ENCODE results near the gene MCCD1. TPM values are rescaled to one million over a fixed set of nuclear protein-coding genes. Genes with fewer than 3 reads are reported as not detected.

The MCCD1 gene
- total RNA-seq, 2 experiments from 2014 or later = not detected

- POLR2A ChIA-PET = interaction anchor here (0.9 to 35.7 kb wide), 5 partner anchors 2 to 166 kb away, joined by 3 to 1181 read pairs (median 97); partner anchors contain the start of genes DDX39B, LST1, LTA and LTB
- H3K36me3 Mint-ChIP-seq (ENCODE audit: low read depth) = peaks cover 48% of the 10 kb centered on the region
Observed at GRCh38 chr6:31572041-31572911, 43.5 kb downstream of the MCCD1 start, which contains the start of gene LTA. LTA (plus strand) TSS chr6:31572289; CDS start chr6:31572743, 454 bp downstream.

GRCh38 chr6:31573239-31574105 lies 44.7 kb downstream of the MCCD1 start:
- no peak for TF ChIP-seq CTCF (IDR thresholded peaks at IDR 0.05)
- Mint-ChIP-seq H3K9me3 (no peaks in the 10 kb centered on the region), H3K27ac (peak overlapping the region; percentile 97), H3K4me3 (peak overlapping the region; percentile 96), H3K4me1 (ENCODE audit: low read depth) (peaks cover 58% of the 10 kb centered on the region), H3K27me3 (no peaks in the 10 kb centered on the region), H3K36me3 (ENCODE audit: low read depth) (peaks cover 58% of the 10 kb centered on the region)
- intact Hi-C loops (cut with micrococcal nuclease) = loop anchor here (2.0 kb wide), 1 partner anchor 15 kb away; no protein-coding TSS in a partner anchor
- POLR2A ChIA-PET = interaction anchor here (0.8 to 35.7 kb wide), 14 partner anchors 3 to 248 kb away, joined by 3 to 1181 read pairs (median 6); partner anchors contain the start of genes ATP6V1G2, BAG6, C6orf47 and DDX39B
- ATAC-seq (no peak), DNase-seq (no peak)
- CTCF ChIA-PET = interaction anchor here (1.1 to 56.2 kb wide), 3 partner anchors 12 to 86 kb away, joined by 3 to 2542 read pairs (median 2542); partner anchors contain the start of genes ATP6V1G2, DDX39B, LST1 and LTA

More at GRCh38 chr6:31572041-31572911, 43.5 kb downstream of the MCCD1 start, which contains the start of gene LTA:
- intact Hi-C loops (cut with micrococcal nuclease) = no loop called here
- H3K4me3 Mint-ChIP-seq = peak within 1 kb of the TSS; percentile 96
- peaks cover 66% of the 10 kb centered on the region for H3K4me1 Mint-ChIP-seq (ENCODE audit: low read depth)
- H3K9me3 Mint-ChIP-seq = no peaks in the 10 kb centered on the region
- ATAC-seq = peak; percentile 58
- DNase-seq = peak; percentile 92
- H3K27me3 Mint-ChIP-seq = no peaks in the 10 kb centered on the region
- H3K27ac Mint-ChIP-seq = peak within 1 kb of the TSS; percentile 97
- CTCF ChIA-PET = interaction anchor here (1.0 to 56.2 kb wide), 7 partner anchors 9 to 80 kb away, joined by 3 to 2542 read pairs (median 7); partner anchors contain the start of genes ATP6V1G2, DDX39B, LST1 and LTA
- no peak for TF ChIP-seq CTCF (IDR thresholded peaks at IDR 0.05)

- Mint-ChIP-seq H3K27ac (peak overlapping the region; percentile 97), H3K27me3 (no peaks in the 10 kb centered on the region), H3K36me3 (ENCODE audit: low read depth) (peaks cover 62% of the 10 kb centered on the region), H3K9me3 (no peaks in the 10 kb centered on the region), H3K4me3 (peak overlapping the region; percentile 96), H3K4me1 (ENCODE audit: low read depth) (peaks cover 58% of the 10 kb centered on the region)
- ATAC-seq = no peak
- CTCF ChIA-PET = interaction anchor here (1.1 to 56.2 kb wide), 4 partner anchors 13 to 87 kb away, joined by 3 to 2542 read pairs (median 1274); partner anchors contain the start of genes ATP6V1G2, DDX39B, LST1 and LTA
- POLR2A ChIA-PET = interaction anchor here (0.6 to 35.7 kb wide), 15 partner anchors 4 to 335 kb away, joined by 3 to 1181 read pairs (median 4); partner anchors contain the start of genes ATP6V1G2, BAG6, C6orf47 and DDX39B
- intact Hi-C loops (cut with micrococcal nuclease) = loop anchor here (2.0 kb wide), 1 partner anchor 16 kb away; no protein-coding TSS in a partner anchor
- no peak for TF ChIP-seq CTCF (IDR thresholded peaks at IDR 0.05)
- peak; percentile 53 for DNase-seq
Observed at GRCh38 chr6:31574106-31575061, 45.6 kb downstream of the MCCD1 start.
